ENCODE data around the gene OR10H3. TPM values are rescaled to one million over a fixed set of nuclear protein-coding genes. Genes with fewer than 3 reads are reported as not detected.
"Not testable (repeated sequence)": the region's sequence is repeated elsewhere in the genome, so short reads cannot be mapped to it uniquely, and the experiment has no call there.

Gene OR10H3
- total RNA-seq, 2 donors from 2014 or later = not detected

DNA sequence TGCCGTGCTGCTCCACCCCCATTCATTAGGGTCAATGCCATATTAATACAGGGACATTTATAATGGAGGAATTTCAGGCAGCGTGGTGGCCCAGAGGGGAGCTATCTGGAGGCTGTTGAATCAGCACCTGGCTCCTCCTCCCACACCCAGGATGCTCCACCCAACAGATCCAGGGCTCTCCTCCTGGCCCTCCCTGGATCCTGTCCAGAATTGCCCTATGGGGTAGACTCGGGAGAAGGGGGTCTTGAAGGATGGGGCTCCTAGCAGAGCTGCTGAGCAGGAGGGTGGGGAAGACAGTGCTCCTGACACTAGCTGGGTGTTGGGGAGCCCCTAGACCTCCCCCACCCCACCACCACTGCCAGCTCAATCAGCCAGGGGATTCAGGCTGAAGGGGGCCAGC lies 44.4 kb downstream of the OR10H3 start:
- Histone ChIP-seq H3K36me3 (no peaks in the 10 kb centered on the region), H3K27ac (no peak overlapping the region), H3K27me3 (replicated peaks; ENCODE audit: insufficient read depth) (no peaks in the 10 kb centered on the region), H3K4me1 (ENCODE audit: control insufficient read depth in 1 of 2, low read depth in 2 of 2) (peaks cover 6 to 18% of the 10 kb centered on the region in 2 donors), H3K4me3 (no peak overlapping the region), H3K9me3 (no peaks in the 10 kb centered on the region)
- TF ChIP-seq, protein P1, sequence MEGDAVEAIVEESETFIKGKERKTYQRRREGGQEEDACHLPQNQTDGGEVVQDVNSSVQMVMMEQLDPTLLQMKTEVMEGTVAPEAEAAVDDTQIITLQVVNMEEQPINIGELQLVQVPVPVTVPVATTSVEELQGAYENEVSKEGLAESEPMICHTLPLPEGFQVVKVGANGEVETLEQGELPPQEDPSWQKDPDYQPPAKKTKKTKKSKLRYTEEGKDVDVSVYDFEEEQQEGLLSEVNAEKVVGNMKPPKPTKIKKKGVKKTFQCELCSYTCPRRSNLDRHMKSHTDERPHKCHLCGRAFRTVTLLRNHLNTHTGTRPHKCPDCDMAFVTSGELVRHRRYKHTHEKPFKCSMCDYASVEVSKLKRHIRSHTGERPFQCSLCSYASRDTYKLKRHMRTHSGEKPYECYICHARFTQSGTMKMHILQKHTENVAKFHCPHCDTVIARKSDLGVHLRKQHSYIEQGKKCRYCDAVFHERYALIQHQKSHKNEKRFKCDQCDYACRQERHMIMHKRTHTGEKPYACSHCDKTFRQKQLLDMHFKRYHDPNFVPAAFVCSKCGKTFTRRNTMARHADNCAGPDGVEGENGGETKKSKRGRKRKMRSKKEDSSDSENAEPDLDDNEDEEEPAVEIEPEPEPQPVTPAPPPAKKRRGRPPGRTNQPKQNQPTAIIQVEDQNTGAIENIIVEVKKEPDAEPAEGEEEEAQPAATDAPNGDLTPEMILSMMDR (IDR thresholded peaks at IDR 0.05) = no peak
- ATAC-seq (ENCODE audit: insufficient number of reproducible peaks, low FRiP score, low read depth) = no peak
- DNase-seq (ENCODE audit: low spot score) = no peak

DNA sequence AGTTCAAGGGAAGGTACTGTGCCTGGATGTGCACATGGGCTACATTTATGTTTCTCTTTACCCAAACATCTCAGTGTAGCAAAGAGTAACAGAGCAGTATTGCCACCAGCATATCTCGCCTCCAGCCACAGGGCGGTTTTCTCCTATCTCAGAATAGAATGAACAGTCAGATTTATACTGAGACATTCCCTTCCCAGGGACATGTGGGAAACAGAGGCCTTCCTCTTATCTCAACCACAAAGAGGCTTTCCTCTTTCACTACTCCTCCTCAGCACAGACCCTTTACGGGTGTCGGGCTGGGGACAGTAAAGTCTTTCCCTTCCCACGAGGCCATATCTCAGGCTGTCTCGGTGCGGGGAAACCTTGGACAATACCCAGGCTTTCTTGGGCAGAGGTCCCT lies 45.1 kb downstream of the OR10H3 start:
- not testable (repeated sequence) for ATAC-seq (ENCODE audit: insufficient number of reproducible peaks, low FRiP score, low read depth); H3K27ac ChIP-seq; H3K4me3 ChIP-seq; H3K9me3 ChIP-seq; DNase-seq (ENCODE audit: low spot score); H3K36me3 ChIP-seq; H3K27me3 ChIP-seq (replicated peaks; ENCODE audit: insufficient read depth)
- peaks cover 6 to 18% of the 10 kb centered on the region in 2 donors for H3K4me1 ChIP-seq (ENCODE audit: control insufficient read depth in 1 of 2, low read depth in 2 of 2)

DNA sequence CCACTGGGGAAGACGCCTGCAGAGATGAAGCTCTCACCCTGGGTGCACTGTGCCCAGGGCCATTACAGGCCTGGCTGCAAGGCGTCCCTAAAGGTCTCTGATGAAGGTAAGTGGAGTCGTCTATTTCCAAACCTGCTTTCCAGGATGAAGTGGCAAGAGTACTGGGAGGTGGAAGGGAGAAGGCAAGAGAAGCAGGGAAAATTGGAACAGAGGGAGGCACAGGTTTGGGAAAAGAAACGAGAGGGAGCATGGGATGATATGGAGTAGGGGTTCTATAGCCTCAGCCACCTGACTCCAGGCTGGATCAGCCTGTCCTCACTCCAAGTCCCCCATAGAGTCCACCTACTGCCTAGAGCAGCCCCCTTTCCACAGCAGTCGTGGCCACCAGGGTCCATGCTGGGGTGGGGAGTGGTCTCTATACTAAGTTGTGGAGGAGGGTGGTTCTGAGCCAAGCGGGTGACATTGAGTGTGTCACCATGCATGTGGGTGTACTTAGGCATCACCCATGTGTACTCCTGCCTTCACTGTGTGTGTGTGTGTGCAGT lies 49.9 kb downstream of the OR10H3 start, which contains the start of gene OR10H5:
Gene OR10H5, plus strand, starts transcription at position 51 of the 545 bp plus-strand sequence. CDS start 6,388 bp downstream, outside the sequence.
- H3K4me1 ChIP-seq (ENCODE audit: control insufficient read depth in 1 of 2, low read depth in 2 of 2) = no peaks in the 10 kb centered on the region
- TF ChIP-seq, protein P1 (IDR thresholded peaks at IDR 0.05) = no peak
- ATAC-seq (ENCODE audit: insufficient number of reproducible peaks, low FRiP score, low read depth) = no peak
- no peaks in the 10 kb centered on the region for H3K27me3 ChIP-seq (replicated peaks; ENCODE audit: insufficient read depth)
- DNase-seq (ENCODE audit: low spot score) = no peak
- H3K27ac ChIP-seq = no peak within 1 kb of the TSS
- no peaks in the 10 kb centered on the region for H3K36me3 ChIP-seq
- no peak within 1 kb of the TSS for H3K4me3 ChIP-seq
- H3K9me3 ChIP-seq = no peaks in the 10 kb centered on the region

DNA sequence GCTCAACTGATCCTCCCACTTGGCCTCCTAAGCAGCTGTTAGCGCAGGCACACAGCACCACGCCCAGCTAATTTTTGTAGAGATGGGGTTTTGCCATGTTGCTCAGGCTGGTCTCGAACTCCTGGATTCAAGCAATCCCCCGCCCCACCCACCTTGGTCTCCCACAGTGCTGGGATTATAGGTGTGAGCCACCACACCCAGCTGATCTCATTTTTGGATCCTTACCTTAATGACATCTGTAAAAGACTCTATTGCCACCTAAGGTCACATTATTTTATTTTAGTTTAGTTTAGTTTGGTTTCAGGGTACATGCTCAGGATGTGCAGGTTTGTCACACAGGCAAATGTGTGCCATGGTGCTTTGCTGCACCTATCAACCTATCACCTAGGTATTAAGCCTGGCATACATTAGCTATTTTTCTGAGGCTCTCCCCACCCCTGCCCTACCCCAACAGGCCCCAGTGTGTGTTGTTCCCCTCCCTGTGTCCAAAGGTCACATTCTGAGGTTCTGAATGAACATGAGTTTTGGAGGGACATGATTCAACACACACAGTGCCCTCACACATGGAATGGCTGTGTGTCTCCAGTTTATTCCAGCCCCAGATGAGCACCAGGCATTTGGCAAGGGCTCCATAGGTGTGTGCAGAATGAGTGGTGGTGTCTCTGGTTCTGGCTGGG lies 50.9 kb downstream of the OR10H3 start:
- Histone ChIP-seq H3K36me3 (no peaks in the 10 kb centered on the region), H3K27ac (no peak overlapping the region), H3K4me1 (ENCODE audit: control insufficient read depth in 1 of 2, low read depth in 2 of 2) (no peaks in the 10 kb centered on the region), H3K4me3 (no peak overlapping the region), H3K9me3 (no peaks in the 10 kb centered on the region), H3K27me3 (replicated peaks; ENCODE audit: insufficient read depth) (no peaks in the 10 kb centered on the region)
- TF ChIP-seq, protein P1 (IDR thresholded peaks at IDR 0.05) = no peak
- ATAC-seq (ENCODE audit: insufficient number of reproducible peaks, low FRiP score, low read depth) = no peak
- no peak for DNase-seq (ENCODE audit: low spot score)

DNA sequence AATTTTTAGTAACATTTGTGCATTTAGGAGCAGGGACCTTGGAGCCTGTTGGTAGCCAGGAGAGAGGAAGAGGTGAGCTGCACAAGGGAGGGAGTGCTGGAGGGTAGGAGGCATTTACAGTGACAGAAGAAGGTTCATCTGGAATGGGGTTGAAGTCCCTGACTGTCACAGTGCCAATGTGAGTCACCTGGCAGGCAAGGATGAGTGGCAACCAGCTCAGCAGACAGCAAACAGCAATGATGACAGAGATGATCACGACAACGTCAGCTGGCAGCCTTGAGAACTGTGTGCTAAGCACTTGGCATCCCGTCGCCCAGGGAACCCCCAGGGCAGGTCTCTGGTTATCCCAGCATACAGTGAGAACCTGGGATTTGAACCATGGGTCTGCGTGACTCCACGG lies 52.3 kb downstream of the OR10H3 start:
- ATAC-seq (ENCODE audit: insufficient number of reproducible peaks, low FRiP score, low read depth) = no peak
- DNase-seq (ENCODE audit: low spot score) = no peak
- Histone ChIP-seq H3K9me3 (no peaks in the 10 kb centered on the region), H3K27me3 (replicated peaks; ENCODE audit: insufficient read depth) (no peaks in the 10 kb centered on the region), H3K4me3 (no peak overlapping the region), H3K27ac (no peak overlapping the region), H3K36me3 (no peaks in the 10 kb centered on the region), H3K4me1 (ENCODE audit: control insufficient read depth in 1 of 2, low read depth in 2 of 2) (no peaks in the 10 kb centered on the region)
- TF ChIP-seq, protein P1 (IDR thresholded peaks at IDR 0.05) = no peak

Other genes starting within 250 kb of the OR10H3 start
- not detected for gene CYP4F22, start 229.5 kb upstream of the OR10H3 start, total RNA-seq
- gene CYP4F8, start 122.8 kb upstream of the OR10H3 start, total RNA-seq = not detected
- 1 to 10 TPM in 1 of 2 donors, not detected in 1; 1.4 TPM for gene CYP4F3, start 97.1 kb upstream of the OR10H3 start, total RNA-seq
- gene CYP4F12, start 64.9 kb upstream of the OR10H3 start, total RNA-seq = 1 to 10 TPM; 4.6 to 4.7 TPM
- gene OR10H2, start 10.0 kb upstream of the OR10H3 start, total RNA-seq = not detected
- not detected for gene OR10H5, start 49.7 kb downstream of the OR10H3 start, total RNA-seq
- gene OR10H1, start 77.7 kb downstream of the OR10H3 start, total RNA-seq = not detected
- not detected for gene CYP4F2, start 160.1 kb downstream of the OR10H3 start, total RNA-seq
- 10 to 100 TPM in 1 of 2 donors, 1 to 10 TPM in 1; 9.6 to 12.9 TPM for gene CYP4F11, start 196.5 kb downstream of the OR10H3 start, total RNA-seq
- not detected for gene OR10H4, start 211.0 kb downstream of the OR10H3 start, total RNA-seq